Fibroblast of skin of left biceps (primary cell): ENCODE results near the gene CLEC14A.

Experiments used
- DNase-seq, 2 experiments: peaks; one replicate each; pipeline ENCODE4 v3.0.0-alpha.2; 2013; ENCODE audit warnings: low read depth in 2 of 2

The CLEC14A gene

GRCh38 chr14:38205949-38206665 lies 49.8 kb downstream of the CLEC14A start:
- no peak for DNase-seq

DNA sequence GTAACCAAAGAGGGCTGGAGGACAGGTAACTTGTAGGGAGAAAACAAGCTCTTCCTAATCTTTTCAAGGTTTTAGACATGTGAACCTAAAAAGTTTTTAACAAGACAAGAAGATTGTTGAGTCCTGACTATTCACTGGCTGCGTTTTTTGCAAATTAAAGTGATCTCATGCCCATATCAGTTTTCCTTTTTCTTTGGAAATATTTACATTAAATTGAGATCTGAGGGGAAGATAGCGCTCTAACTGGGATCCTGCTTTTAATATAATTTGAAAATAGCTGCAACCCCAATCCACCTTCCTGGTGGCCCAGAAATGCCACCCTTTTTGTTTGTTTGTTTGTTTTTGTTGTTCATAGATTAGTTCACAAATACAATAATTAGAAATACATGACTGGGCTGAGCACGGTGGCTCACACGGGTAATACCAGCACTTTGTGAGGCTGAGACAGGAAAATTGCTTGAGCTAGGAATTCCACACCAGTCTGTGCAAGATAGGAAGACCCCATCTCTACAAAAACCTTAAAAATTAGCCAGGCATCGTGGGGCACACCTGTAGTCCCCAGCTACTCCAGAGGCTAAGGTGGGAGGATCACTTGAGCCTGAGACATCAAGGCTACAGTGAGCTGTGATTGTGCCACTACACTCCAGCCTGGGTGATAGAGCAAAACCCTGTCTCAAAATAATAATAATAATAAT lies 50.6 kb downstream of the CLEC14A start:
- DNase-seq: no peak

DNA sequence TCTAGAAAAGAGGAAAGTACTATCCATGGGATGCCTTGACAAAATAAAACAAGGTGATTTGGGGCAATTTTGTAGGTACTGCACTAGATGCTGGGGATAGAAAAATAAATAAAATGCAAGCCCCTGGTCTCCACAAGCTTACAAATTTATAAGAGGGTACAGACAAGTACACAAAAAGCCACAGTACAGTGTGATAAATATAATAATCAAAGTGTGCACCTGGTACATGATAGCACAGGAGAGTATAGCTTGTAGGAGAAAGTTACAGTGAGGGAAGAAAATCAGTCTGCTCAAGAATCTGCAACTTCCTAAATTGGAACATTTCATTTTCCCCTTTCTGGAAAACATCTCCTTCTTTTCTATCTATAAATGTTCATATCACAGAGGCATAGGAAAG lies 51.2 kb downstream of the CLEC14A start:
- DNase-seq: no peak
